ENCODE results near the gene KLF7.

DNA sequence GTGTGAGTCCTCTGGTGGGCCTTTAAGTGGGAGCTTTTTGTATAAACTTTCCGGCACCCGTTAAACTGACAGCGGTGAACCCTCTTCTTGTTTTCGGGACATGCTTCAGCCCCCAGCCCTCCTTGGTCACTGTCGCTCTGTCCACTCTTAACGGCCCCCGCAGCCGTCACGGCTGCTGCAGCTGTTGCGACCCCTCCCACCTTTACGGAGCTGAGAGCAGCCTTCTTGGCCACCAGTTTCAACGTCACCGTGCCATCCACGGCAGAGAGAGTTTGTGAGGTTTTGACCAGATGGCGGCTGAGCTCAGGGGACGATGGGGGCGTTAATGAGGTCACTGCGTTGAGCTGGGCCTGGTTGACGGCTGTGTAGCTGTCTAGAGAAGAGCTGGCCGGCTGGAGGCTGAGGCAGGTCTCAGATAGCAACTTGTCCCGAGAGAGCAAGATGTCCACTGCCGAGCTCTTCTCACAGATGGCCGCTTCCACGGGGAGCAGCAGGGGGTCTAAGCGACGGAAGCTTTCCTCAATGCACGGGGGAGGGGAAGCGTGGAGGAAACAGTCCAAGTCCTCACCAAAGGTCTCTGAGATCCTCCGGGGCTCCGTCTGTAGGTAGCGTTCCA is 41.9 kb downstream of the KLF7 start:
- TF ChIP-seq CTCF (IDR thresholded peaks at IDR 0.05), result no peak
- TF ChIP-seq POLR2A (IDR thresholded peaks at IDR 0.05), result no peak
